Measurements from ENCODE around the gene VAX1.
"Not testable (repeated sequence)": the region's sequence is repeated elsewhere in the genome, so short reads cannot be mapped to it uniquely, and the experiment has no call there.

The VAX1 gene

DNA sequence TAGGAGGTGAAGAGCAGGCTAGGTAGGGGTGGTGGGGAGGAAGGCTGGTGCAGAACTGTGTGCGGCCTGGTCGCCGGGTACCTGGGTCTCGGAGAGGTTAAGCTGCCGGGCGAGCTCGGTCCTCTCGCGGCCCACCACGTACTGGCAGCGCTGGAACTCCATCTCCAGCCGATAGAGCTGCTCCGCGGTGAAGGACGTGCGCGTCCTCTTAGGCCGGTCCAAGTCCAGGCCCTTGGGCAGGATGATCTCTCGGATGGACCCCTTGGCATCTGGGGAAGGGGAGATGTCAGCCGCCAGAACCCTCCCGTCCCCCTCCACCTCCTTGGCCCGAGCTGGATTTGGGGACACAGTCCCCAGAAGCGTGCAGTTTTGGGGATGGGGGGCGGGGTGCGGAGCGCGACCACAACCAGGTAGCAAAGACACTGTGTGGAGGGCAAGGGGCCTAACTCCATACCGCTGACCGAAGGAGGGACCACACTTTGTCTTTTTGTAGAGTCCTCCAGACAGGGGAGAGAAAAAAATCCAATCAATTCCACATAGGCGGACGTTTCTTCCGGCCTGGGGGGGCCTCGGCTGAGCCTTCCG is 1.6 kb downstream of the VAX1 start:
- DNase-seq (ENCODE audit: low read depth in 4 of 4, low spot score in 1 of 4) = no peak

DNA sequence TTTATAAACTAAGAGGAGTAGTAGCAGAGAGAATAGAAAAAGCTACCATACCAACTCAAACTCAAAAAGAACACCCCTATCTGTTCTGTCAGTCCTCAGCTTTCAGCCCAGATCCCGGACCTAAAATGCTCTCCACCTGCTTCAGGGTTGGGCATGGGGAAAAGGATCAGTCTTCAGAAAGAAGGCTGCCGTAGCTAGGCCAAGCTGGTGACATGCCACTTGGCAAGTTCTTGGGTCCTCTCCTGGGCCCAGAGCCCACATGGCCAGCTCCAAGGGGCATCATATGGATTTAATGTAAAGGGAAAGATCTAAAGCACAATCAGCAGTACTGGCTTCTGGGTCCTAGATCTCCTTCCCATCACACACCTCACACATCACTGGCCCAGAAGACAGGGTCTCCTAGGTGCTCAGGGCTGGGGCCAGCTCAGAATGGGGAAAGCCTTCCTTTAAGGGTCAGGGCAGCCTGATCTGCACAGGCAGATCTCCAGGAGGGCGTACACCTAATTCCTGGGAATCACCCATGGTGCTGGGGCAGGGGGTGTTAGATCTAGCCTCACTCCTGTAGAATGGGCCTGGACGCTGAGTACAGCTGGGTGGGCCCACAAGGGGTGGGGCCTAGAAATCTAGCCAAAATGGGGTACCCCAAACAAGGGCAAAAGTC is 2.5 kb downstream of the VAX1 start:
- DNase-seq (ENCODE audit: low read depth in 4 of 4, low spot score in 1 of 4) = no peak

DNA sequence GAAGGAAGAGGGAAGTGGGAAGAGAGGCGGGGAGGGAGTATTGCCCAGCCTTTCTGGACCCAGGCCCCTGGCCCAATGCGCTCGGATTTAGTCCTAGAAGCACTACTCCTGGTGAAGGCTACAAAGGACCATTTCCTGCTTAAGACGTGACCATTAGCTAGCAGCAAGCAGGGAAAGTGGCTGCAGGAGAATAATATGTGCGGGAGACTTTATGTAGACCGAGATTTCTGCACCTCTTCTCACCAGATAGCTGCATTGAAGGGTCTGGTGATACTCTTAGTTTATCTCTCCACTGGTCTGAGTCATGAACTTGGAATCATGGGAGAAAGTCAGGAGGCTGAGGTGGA is 3.1 kb downstream of the VAX1 start:
- no peak for DNase-seq (ENCODE audit: low read depth in 4 of 4, low spot score in 1 of 4)

DNA sequence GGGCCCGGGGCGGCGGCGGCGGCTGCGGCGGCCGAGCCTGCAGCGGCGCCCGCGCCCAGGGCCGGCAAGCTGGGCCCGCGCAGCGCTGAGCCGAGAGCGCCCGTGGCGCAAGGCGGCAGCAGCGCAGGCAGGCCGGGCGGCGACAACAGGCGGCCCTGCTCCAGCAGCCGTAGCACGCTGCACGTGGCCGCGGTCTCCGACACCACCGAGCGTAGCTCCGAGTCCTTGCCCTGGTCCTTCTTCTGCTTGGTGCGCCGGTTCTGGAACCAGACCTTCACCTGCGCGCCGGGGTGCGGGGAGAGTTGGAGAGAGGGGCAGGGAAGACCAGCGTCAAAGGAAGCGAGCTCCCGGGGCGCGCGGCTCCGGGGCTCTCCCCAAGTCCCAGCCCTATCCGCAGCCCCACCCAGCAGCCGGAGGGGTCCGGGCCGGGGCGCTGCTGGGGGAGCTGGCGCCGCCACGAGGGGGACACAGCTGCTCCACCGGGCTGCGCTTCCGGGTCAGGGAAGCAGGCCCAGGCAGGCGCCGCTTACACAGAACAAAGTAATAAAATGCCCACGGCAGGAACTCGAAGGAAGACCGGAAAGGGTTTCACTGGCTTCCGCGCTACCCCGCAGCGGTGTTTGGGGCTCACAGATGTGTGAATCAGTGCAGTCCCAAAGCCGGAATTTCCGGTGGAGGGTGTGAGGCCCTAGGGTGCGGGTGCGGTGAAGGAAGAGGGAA is 3.6 kb downstream of the VAX1 start:
- no peak for DNase-seq (ENCODE audit: low read depth in 4 of 4, low spot score in 1 of 4)

DNA sequence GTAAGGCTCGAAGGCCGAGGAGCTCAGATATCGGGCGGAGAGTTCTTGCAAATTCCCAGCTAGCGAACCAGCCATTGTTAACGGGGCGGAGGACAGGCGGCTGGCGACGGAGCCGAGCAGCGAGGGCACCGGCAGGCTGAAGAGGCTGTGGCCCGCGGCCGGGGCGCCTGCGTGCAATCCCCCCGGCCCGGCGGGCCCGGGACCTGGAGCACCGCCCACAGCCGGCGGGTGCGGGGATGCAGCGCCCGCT is 4.1 kb downstream of the VAX1 start:
- DNase-seq (ENCODE audit: low read depth in 4 of 4, low spot score in 1 of 4) = no peak

DNA sequence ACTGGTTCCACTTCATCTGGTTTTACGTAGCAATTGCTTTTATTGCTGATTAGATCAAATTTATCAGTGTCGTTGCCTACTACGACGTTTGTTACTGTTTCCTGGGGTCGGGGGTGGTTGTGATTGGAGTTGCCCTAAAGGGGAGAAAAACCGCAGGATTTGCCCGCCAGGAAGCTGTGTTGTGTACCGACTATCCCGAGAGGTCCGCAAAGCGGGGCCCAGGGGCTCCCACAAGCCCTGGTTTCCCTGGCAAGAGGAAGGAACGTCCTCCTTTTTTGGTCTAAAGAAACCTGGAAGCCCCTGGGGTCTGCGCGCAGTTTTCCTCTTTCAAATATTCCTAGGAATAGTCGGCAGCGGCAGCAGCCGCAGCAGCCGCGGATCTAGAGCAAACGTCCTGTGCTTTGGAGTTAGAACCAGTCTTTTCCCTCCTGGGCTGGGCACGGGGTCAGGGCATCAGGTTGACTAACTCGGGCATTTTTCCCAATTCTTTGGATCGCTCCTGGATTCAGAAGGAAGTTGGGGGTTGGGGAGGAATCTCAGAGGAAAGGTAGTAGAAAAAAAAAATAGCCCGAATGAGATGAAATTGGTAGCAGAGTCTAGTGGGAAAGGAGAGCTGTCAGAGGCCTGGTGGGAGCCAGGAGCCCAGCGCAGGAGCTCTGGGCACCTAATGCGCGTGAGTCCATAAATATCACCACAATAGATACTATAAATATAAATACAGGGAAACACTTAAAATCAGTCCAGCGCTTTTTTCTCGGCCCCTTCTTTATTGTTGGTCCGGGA is 4.6 kb downstream of the VAX1 start:
- no peak for DNase-seq (ENCODE audit: low read depth in 4 of 4, low spot score in 1 of 4)

DNA sequence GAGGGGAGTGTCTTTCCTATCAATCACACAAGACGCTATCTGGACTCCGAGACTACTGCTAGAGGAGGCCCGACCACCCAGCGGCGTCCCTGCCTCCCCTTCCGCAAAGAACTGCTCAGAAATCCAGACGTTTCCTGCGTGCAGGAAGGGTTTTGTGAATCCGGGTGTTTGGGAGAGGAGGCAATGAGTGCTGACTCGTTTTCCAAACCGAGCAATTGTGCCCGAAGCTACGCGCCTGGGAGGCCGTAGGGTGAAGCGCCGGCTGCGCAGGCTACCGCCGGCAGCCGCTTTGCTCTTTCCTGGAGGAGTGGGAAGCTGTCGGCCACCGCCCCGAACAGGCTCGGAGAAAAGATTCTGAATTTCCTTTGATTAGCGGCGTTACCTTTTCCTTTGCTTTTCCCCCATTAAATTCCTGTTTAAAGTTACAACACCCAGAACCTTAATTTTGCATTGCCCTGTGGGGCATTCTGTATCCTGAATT is 5.3 kb downstream of the VAX1 start:
- no peak for DNase-seq (ENCODE audit: low read depth in 4 of 4, low spot score in 1 of 4)

DNA sequence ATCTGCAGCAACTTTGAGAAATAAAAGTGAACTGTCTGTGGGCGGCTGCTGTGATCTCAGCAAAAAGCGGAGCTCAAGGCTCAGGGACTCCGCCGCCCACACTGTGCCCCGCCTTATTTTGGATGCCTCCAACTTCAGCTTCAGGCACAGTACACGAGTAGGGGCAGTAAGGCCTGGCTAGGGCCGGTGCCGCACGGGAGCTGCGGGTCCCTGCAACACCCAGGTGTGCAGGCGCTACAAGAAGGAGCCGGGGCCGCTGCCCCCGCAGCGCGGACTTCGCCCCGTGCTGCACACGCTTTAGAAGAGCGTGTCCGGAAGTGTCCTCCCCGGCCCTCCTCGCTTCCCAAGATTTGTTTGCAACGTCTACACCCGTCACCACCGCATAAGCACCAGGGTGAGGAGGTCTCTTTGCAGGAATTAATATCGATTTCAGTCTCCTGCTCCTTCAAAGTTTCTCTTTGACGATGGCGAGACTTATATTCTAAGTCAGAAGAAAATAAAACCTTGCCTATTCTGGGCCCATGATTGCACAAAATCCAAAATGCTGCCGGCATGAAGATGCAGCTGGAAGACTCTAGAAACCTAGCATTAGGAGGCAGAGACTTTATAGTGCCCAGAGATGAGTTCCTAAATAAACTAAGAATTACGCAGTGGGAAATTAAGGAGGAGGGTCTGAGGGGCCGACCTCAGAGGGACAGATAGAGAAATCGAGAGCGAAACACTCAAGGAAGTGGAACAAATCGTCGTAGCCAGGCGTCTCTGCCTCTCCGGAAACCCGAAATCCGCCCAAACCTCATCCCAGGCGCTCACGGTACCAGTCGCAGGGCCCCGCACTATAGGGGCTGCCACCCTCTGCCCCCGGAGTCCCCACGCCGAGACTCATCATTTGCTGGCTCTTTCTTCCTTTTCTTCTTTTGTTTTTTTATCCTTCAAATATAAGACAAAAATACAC is 6.4 kb downstream of the VAX1 start:
- no peak for DNase-seq (ENCODE audit: low read depth in 4 of 4, low spot score in 1 of 4)

DNA sequence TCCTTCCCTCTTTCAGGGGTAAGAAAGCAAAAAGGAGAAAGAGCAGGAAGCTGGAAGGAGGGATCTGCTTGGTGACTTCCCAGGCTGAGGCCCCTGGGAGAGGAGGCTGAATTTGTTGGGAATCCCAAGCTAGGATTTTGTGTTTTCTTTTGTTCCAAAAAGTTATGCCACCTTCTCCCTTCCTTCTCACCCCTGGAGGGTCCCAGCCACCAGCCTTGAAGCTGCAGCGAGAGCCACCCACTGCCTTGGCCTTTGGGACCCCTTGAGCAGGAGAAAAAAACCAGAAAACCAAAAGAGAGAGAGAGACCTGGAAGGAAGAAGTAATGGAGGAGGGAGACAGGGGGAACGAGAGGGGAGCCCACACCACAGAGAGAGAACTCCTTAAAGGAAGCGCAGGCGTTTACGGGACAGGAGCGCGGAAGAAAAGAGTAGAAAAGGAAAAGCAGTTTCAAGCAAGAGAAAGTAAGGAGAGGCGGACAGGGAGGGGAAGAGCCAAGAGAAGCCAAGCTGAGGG is 7.2 kb downstream of the VAX1 start:
- no peak for DNase-seq (ENCODE audit: low read depth in 4 of 4, low spot score in 1 of 4)

DNA sequence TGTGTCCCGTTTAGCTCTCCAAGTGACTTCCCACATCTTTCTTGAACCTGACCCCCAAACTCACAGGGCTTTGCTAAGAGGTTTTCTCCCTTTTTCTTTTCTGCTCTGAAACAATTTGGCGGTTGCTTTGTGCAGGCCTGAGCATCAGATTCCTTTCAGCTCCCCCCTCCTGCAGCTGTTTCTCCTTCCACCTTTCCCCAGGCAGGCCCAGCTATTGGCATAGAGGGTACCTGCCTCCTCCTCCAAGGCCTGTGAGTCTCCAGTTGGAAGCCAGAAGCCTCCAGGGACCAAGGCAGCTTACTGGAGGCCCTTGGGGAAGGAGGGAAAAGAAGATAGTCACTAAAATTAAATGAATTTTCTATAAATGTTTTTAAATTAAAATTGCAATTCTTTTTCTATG is 7.7 kb downstream of the VAX1 start:
- DNase-seq (ENCODE audit: low read depth in 4 of 4, low spot score in 1 of 4) = no peak

DNA sequence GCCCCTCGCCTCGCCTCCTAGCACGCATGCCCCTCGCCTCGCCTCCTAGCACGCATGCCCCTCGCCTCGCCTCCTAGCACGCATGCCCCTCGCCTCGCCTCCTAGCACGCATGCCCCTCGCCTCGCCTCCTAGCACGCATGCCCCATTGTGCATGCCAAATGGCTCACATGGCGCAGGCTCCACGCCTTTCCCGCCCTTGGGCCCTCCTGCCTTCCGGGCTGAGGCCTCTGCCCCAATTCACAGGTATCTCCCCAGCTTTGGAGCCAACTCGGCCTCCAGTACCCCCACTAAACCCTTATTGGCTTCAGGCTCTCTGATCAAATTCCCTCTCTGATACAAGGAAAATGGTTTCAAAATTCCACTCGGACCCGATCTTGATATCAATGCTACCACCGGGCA is 11.4 kb downstream of the VAX1 start:
- DNase-seq (ENCODE audit: low read depth in 4 of 4, low spot score in 1 of 4) = not testable (repeated sequence)

DNA sequence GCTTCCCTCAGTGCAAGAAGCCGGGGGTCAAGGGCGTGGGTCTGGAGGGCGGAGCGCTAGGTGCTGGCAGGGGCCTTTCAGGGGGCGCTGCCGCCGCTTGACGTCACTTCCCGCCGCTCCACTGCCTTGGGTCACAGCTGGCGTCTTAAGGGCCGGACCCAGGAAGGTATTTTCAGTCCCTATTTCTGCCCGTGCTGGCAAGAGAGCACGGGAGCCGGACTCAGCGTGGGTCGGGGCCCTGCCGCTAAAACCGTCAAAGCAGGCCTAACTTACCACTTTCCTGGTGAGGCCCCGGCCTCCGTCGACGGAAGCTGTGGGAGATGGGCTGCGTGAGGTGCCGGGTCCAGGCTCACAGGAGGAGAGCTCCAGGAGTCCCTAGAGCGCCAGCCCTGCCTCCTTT is 12.0 kb downstream of the VAX1 start:
- DNase-seq (ENCODE audit: low read depth in 4 of 4, low spot score in 1 of 4) = no peak

DNA sequence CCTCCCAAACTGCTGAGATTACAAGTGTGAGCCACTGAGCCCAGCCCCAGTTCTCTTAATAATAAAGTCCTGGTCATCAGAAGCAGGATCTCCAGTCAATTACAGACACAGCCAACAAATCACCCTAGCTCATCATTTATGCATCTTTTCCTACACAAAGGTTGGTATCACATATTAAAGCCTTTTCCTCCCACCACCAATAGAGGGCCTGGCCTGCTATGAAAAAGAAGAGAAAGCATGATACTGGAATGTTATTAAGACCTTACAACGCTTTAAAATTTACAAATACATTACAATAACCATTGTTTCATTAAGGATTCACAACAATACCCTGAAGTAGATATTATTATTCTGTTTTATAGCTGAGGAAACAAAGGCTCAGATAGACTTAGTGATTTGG is 25.9 kb downstream of the VAX1 start:
- no peak for DNase-seq (ENCODE audit: low read depth in 4 of 4, low spot score in 1 of 4)

DNA sequence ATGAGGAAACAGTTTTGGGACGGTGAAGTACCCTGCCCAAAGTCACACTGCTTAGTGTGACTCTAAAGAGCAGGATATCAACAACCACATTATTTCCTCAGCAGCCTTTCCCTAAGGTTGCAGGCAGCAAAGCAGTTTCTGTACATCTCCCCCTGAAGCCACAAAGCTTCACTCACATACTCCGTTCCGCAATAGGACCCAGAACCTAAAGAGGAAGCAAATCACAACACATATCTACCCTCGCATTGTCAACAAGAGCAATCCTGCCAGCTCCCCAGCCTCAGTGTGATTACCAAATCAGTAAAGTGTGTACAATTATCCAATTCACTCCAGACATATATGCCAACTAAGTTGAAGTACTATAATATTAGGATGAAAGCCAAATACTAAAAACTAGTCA is 30.8 kb downstream of the VAX1 start:
- DNase-seq (ENCODE audit: low read depth in 4 of 4, low spot score in 1 of 4) = no peak

DNA sequence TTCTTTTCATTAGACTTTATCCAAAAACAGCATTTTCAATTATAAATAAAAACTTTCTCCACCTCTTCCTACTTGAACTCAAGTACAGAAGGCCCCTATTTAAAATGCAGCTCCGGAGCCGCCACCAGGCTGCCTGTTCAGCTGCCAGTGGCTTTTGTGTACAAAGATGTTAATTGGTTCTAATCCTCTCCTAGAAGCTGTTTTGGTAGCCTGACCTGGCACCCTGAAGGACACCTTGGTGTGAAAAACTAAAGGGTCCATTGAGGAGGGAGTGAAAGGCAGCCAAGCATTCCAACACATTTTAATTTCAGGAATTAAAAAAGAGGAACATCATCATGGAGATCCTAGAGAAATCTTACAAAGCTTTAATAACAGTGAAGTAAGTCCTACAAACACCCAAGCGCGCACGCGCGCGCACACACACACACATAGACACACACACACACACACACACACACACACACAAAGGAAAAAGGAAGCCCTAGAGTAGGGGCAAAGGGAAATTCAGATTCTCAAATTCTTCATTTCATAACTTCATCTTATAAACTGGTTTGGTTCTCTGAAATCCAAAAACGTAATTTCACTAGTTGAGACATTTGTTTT is 41.4 kb downstream of the VAX1 start:
- DNase-seq (ENCODE audit: low read depth in 4 of 4, low spot score in 1 of 4) = no peak

DNA sequence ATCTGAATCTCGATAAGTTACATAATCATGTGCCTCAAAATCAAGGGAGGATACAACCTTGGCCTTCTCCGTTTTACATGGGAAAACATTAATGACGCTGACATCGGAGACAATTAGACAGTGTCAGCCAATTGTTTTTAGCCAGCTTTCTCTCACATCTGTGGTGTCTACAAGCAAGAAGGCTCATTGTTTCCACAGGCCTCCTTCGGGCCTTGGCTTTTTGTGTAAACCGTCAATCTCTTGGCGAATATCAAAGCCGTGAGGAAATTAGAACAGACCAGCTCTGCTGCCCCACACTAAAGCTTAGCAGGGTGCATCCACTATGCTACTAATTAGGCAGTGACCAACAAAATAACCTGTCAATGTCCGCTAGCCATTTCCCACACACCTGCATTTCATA is 43.2 kb downstream of the VAX1 start:
- DNase-seq (ENCODE audit: low read depth in 4 of 4, low spot score in 1 of 4) = no peak

DNA sequence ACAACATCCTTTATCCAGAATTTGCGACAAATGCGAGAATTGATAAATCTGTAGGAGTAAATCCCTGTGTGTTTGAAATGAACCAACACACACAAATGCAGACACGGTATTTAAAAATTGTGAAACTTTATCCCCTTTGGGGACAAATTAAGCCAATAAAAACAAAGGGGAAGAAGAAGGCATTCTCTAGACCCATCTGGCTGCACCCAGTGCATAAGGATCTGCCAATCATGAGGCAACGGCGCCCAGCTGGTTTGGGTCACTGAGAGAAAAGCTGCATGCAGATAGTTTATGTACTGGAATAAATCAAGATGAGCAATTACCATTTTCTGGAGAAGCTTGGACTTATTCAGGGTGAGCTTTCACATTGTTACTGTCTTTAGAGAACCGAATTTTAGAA is 45.7 kb downstream of the VAX1 start:
- no peak for DNase-seq (ENCODE audit: low read depth in 4 of 4, low spot score in 1 of 4)

DNA sequence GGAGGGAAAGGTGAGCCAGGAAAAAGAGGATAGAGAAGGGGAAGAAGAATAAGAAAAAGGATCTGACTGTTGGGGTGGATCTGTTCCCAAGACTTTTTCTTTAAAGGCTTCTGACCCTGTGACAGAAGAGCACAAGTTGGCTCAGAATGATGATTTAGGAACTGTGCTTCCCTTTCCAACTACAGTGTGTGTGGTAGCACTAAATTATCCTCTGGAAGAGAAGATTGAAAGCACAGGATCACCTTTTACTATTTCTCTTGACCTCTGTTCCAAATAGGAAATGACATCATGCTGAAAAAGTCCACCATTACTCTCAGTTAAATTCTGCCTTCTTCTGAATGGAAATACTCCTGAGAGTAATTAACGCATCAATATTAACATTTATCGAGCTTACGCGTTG is 47.2 kb downstream of the VAX1 start:
- no peak for DNase-seq (ENCODE audit: low read depth in 4 of 4, low spot score in 1 of 4)

DNA sequence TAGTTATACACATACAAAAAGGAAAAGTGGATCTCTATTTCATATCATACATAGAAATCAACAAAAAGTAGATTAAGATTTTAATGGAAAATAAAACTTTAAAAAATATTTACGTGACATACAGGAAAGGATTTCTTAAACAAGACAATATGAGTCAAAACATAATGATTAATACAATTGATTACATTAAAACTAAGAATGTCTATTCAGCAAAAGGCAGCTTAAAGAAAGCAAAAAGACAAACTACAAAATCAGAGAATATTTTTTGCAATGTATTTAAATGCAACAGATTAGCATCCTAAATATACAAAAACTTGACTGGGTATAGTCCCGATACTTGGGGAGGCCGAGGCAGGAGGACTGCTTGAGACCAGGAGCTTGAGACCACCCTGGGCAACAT is 50.5 kb downstream of the VAX1 start:
- DNase-seq (ENCODE audit: low read depth in 4 of 4, low spot score in 1 of 4) = no peak

DNA sequence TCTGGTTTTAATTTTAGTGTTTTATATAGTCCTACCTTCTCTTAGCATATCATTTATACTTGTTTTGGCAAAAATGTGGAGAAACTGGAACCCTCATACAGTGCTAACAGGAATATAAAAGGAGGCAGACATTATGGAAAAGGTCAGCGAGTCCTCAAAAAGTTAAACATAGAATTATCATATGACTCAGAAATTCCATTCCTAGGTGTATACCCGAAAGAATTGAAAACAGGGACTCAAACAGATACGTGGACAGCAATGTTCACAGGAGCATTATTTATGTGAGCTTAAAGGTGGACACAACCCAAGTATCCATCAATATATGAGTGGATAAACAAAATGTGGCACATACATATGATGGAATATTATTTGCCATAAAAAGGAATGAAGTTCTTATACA is 51.5 kb downstream of the VAX1 start:
- no peak for DNase-seq (ENCODE audit: low read depth in 4 of 4, low spot score in 1 of 4)
